ENCODE results near the gene AGPAT3.

The AGPAT3 gene

GRCh38 chr21:44003307-44003966 lies 138.4 kb downstream of the AGPAT3 start:
- DNase-seq: no peak

- DNase-seq: no peak
Measured at GRCh38 chr21:44005071-44005470, 140.0 kb downstream of the AGPAT3 start.

- no peak for DNase-seq
Measured at GRCh38 chr21:44005593-44005992, 140.6 kb downstream of the AGPAT3 start.

DNA sequence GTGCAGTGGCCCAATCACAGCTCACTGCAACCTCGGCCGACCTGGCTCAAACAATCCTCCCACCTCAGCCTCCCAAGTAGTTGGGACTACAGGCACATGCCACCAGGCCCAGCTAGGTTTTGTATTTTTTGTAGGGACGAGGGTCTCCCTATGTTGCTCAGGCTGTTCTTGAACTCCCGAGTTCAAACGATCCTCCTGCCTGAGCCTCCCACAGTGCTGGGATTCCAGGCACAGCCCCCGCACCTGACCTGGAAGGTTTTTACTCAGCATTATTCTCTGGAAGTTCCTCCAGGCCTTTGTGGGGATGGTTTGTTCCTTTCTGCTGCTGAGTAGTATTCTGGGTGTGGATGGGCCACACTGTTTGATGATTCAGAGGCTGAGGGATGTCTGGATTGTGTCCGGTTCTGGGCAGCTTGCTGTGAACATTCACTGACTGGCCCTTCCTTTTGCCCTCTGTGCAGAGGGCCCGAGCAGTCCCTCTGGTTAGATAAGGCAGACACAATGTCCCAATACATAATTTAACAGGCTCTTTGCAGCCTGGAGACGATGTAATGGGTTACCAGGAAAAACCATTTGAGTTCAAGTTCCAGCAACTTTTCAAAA lies 141.1 kb downstream of the AGPAT3 start:
- DNase-seq: no peak

GRCh38 chr21:44006656-44007055 lies 141.6 kb downstream of the AGPAT3 start:
- no peak for DNase-seq

GRCh38 chr21:44010429-44010828 lies 145.4 kb downstream of the AGPAT3 start:
- DNase-seq: no peak

- DNase-seq: no peak
Measured at GRCh38 chr21:44011123-44011522, 146.1 kb downstream of the AGPAT3 start.

- peak; percentile 42 for DNase-seq
Measured at GRCh38 chr21:44011579-44012473, 146.8 kb downstream of the AGPAT3 start, which contains the start of gene TRAPPC10. Gene TRAPPC10, plus strand, starts transcription at chr21:44012309. Its CDS starts 185 bp downstream, at chr21:44012494.

- no peak for DNase-seq
Measured at GRCh38 chr21:44012474-44013379, 147.7 kb downstream of the AGPAT3 start.

DNA sequence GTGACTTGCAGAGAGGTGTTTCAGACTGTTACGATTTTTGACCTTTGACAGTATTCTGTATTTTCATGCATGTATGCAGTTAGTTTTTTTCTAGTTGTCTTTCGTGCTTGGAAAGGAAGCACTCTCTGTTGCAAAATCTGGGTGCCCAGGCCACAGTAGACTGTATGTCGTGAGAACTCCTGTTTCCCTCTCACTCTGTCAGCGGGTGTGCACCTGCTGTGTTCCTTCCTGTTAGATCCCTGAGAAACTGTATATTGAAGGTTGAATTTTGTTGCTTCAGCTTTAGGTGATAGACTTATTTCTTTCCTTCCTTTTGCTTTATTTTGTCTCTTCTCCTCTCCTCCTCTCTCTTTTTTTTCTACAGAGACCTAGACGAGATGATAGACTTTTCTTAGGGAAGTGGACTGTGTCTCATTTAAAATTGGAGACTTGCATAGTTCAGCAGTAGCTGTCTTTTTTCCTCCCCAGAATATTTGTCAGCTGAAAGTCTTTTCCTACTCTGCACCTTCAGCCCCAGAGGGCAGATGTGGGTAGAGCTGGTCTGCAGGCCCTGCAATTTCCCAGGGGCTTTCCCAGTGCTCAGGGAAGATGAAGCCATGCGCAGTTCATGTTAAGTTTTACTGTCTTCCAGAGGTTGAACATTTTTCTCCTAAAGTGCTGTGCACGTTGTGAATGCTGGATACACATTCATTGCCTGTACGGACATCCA lies 148.5 kb downstream of the AGPAT3 start:
- no peak for DNase-seq

DNA sequence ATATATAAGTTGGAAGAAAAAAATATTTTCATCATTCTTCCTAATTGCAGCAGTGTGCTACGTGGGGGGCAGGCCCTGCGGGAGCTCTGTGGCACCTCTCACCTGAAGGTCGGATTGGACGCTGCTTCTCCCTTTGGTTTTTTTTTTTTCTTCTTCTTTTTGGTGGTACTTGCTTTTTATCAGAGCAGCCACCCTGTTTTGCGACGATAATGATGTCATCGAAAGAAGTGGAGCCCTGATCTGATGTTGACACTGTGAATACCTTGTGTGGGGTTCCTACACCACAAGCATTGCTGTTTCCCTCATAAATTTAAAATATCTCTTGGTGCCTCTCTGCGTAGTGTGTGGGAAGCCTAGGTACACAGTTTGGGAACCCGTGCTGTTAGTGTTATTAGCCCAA lies 152.6 kb downstream of the AGPAT3 start:
- no peak for DNase-seq

DNA sequence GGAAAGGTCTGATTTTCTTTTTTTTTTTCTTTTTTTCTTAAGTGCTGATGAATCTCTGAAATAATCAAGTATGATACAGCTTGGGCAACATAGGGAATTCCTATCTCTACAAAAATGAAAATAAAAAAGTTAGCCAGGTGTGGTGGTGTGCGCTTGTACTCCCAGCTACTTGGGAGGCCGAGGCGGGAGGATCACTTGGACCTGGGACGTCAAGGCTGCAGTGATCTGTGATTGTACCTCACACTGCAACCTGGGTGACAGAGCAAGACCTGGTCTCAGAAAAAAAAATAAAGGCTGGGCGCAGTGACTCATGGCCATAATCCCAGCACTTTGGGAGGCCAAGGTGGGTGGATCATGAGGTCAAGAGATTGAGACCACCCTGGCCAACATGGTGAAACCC lies 153.1 kb downstream of the AGPAT3 start:
- no peak for DNase-seq

DNA sequence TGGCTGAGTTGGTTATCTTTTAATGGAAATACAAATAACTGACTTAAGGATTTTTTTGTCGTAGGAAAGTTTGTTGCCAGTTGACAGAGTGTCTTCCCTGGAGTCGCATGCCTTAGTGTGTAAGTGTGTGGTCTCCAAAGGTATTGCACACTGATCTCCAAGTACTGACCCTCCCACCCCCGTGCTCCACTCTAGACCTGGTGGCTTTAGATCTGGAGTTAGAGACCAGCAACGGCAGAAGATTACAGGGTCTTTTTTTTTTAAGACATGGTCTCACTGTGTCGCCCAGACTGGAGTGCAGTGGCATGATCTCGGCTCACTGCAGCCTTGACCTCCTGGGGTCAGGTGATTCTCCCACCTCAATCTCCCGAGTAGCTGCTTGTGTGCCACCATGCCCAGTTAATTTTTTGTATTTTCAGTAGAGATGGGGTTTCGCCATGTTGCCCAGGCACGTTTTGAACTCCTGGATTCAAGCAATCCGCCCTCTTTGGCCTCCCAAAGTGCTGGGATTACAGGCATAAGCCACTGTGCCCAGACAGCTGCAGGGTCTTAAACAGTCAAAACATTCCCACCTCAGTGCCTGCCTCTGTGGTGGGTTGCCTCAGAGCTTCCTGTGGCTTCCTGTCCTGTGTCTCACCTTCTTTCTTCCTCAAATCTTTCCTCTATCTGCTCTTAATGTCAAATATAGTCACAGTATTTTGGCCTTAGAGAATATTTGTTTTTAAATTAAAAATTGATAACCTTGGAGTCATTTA lies 154.0 kb downstream of the AGPAT3 start:
- no peak for DNase-seq

GRCh38 chr21:44019568-44019958 lies 154.5 kb downstream of the AGPAT3 start:
- DNase-seq: no peak

DNA sequence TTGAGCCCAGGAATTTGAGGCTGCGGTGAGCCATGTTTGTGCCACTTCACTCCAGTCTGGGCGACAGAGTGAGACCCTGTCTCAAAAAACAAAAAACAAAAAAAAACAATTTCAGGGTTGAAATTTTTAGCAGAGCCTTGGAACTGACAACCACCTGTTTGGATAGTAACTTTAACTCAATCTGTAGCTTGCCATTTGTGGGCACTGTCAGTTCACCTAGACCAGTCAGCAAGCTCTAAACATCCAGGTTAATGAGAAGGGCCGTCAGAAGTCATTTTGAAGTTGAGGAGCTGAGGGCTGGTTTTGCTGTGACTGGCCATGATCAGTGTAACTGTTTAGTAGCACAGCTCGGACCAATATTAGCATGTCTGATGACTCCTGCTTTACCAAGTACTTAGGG lies 155.5 kb downstream of the AGPAT3 start:
- DNase-seq: no peak

- no peak for DNase-seq
Measured at GRCh38 chr21:44021064-44021463, 156.0 kb downstream of the AGPAT3 start.

DNA sequence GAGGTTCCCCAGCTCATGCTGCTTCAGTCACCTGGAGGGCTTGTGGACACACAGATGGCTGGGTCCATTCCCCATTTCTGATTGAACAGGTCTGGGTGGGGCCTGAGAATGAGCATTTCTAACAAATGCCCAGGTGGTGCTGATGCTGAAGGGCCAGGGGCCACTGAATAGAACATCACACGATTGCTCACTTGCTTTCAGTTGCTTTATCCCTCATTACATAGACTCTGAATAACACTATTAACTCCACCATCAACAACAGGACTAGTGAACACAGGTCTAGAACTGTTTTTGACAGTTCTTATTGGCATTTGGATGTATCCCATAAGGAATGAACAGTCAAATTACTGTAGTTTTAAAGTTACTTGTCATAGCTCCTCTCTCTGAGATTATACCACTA lies 159.2 kb downstream of the AGPAT3 start:
- no peak for DNase-seq

GRCh38 chr21:44024887-44025353 lies 159.9 kb downstream of the AGPAT3 start:
- no peak for DNase-seq

DNA sequence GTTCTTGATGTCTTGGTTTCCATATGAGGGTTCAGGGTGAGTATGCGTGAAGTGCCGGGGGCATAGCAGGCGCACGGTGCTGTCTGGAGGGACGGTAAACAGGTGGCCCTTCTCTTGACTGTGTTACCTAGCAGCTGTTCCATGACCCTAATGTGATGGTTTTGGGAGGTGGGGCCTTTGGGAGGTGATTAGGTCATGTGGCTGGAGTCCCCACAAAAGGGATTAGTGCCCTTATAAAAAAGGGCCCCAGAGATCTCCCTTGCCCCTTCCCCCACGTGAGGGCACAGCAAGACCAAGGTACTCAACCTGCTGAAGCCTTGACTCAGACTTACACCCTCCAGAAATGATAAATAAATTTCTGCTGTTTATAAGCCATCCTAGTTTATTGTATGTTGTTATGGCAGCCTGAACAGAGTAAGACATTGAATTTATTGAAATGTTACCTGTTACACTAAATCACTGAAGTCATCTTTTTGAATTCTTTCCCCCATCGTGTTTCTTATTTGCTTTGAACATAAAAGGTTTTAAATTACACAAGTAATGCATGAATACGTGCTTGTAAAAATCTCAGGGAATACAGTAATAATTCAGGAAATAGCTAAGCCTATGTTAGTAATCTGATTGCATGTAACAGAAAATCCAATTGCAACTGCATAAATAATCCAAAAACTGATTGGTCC lies 162.7 kb downstream of the AGPAT3 start:
- no peak for DNase-seq

- no peak for DNase-seq
Measured at GRCh38 chr21:44028287-44028659, 163.2 kb downstream of the AGPAT3 start.

Data from NCI-H748 treated with DMSO at 0.1 percent for 48 hours (cell line).